SK-N-MC (cell line): ENCODE measurements around the gene RFX3.

ENCODE experiments used
- EZH2 ChIP-seq: fragments of 200-600 bp; sonication (generic); IDR thresholded peaks from one replicate; pipeline ENCODE4 v1.6.1; 2017; ENCODE audit warnings: antibody characterized with exemption
- FOXP2 ChIP-seq: optimal IDR thresholded peaks from 2 replicates; pipeline ENCODE3; 2011; ENCODE audit warnings: mild to moderate bottlenecking, moderate library complexity; ENCODE audit not compliant: insufficient read depth; ENCODE audit errors: extremely low read length, control extremely low read depth
- POLR2AphosphoS5 ChIP-seq: IDR thresholded peaks from 2 replicates; pipeline ENCODE4 v1.6.1; 2012; ENCODE audit warnings: mild to moderate bottlenecking, low read depth, low read length, borderline replicate concordance

- TF ChIP-seq EZH2 (no peak), FOXP2 (no peak), POLR2AphosphoS5 (no peak)
Observed at GRCh38 chr9:3371842-3372241, 154.0 kb downstream of the RFX3 start.
